Stimulated activated CD4-positive, alpha-beta T cell treated with anti-CD3 and anti-CD28 coated beads, TNF-alpha, amount 100 ng/mL, for 4 hours (primary cell): ENCODE results near the gene SIRPD.

Source experiments
- DNase-seq, 3 experiments: peaks; one replicate each; pipeline ENCODE4 v3.0.0-alpha.2; 2020; ENCODE audit warnings: low read depth in 3 of 3

Gene SIRPD

DNA sequence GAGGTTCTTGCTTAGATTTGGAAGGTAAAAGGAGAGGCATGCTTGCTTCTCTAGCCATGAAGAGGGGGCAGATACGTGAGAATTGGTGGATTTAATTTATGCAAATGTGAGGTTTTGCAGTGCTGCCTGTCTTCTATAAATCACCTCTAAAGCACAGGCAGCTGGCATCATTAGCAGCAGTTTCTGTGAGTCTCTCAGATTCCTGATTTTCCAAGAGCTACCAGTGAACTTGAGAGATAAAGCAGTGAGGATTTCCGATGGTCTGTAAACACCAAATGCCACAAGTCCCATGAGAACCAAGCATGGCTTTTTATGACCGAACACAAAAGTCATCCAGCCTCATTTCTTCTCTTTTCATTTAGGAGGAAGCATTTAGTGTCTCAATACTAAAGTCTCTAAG, 63.1 kb downstream of the SIRPD start:
- no peak for DNase-seq

DNA sequence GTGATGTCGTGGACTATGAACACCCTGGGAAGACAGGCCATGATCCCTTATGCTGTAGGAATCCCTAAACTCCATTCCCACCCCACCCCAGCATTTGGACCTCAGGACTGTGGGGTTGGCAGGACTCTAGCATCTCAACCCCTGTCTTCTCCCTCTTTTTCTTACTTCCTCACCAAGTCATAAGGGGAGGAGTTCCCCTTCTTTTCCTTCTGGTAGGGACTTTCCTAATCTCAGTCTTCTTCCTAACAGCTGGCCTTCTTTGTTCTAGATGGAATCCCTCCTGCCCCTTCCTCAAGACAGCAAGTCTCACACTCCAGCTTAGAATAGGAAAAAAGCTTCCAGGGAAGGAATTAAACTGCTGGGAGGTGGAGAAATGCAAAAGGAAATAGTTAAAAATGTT, 64.0 kb downstream of the SIRPD start:
- no peak for DNase-seq

- no peak for DNase-seq
Observed at GRCh38 chr20:1491860-1492642, 65.5 kb downstream of the SIRPD start.

GRCh38 chr20:1491281-1491840, 66.1 kb downstream of the SIRPD start, which contains the start of gene SIRPB2:
TSS of gene SIRPB2 (minus strand) at chr20:1491420. CDS start at chr20:1491359, 61 bp downstream.
- no peak for DNase-seq

DNA sequence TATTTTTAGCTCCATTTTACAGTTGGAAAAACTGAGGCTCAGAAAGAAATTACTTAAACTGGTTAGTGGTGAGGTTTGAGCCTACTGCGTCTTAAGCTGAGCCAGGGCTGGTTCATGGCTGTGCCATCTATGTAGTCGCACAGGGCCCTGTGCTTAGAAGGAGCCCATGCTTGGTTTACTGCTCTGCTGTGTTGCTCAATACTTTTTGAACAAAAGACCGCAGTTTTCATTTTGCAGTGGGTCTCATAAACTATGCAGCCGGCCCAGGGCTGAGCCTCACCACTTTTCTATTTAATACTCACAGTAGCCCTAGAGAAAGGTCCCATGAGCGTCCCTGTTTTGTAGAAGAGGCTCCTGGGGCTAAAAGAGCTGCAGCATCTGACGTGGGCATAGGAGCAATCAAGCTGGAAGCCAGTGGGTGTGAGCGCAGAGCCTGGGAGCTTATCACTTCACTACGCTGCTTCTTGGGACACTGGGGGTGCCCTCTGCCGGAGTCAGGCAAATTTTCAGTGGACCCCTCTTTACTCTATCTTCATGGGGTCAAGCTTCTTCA, 66.8 kb downstream of the SIRPD start:
- DNase-seq: no peak

GRCh38 chr20:1489764-1490436, 67.6 kb downstream of the SIRPD start:
- no peak for DNase-seq

DNA sequence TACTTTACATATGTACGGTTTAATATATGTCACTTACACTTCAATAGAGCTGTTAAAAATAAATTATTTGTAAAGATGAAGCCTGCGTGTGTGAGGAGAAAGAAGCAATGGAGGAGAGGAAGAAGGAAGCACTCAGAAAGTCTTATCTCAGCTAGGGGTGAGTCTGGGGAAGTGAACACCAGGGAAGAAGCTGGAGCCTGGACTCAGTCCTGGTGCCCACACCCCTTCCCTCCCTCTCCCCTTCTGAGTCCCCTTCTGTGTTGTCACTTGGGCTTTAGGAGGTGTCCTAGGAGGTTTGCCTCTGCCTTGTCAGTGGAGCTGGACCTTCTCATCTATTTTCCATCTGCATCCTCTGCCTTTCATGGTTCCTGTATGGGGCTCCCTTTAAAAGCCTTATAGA, 68.2 kb downstream of the SIRPD start:
- no peak for DNase-seq

GRCh38 chr20:1486566-1486965, 70.9 kb downstream of the SIRPD start:
- no peak for DNase-seq

DNA sequence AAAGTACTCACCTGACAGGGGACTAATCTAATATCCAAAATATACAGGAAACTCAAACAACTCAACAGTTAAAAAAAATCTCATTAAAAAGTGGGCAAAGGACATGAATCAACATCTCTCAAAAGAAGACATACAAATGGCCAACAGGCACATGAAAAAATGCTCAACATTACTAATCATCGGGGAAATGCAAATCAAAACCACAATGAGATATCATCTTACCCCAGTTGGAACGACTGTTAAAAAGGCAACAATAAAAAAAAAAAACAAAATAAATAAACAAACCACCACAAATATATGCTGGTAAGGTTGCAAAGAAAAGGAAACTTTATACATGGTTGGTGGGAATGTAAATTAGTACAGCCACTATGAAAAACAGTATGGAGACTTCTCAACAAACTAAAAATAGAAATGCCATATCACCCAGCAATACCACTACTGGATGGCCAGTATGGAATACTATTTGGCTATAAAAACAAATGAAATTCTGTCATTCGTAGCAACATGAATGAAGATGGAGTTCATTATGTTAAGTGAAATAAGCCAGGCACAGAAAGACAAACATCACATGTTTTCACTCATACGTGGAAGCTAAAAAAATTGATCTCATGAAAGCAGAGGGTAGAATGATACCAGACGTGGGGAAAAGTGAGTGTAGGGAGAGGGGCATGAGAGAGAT, 72.9 kb downstream of the SIRPD start:
- DNase-seq: no peak
